H9 (cell line): ENCODE results near the gene TRMT1. TPM values are rescaled to one million over a fixed set of nuclear protein-coding genes. Genes with fewer than 3 reads are reported as not detected.

Experiments used
- DNase-seq: peaks from one replicate; pipeline ENCODE4 v3.0.0-alpha.2; 2017
- H2AFZ ChIP-seq: one replicate; pipeline ENCODE4 v1.6.1; 2013; ENCODE audit warnings: mild to moderate bottlenecking, low read length, control low read depth, moderate library complexity
- H2AK5ac ChIP-seq: 2 replicates; pipeline ENCODE4 v1.6.1; 2013; ENCODE audit warnings: low read length, control low read depth, mixed read lengths; ENCODE audit not compliant: insufficient read length
- H2BK120ac ChIP-seq: one replicate; pipeline ENCODE4 v1.6.1; 2013; ENCODE audit warnings: low read depth, mild to moderate bottlenecking, low read length, control low read depth, inconsistent platforms; ENCODE audit not compliant: poor library complexity, severe bottlenecking
- H2BK12ac ChIP-seq: 2 replicates; pipeline ENCODE4 v1.6.1; 2013; ENCODE audit warnings: low read length, control low read depth, mixed read lengths, low read depth; ENCODE audit not compliant: insufficient read length
- H2BK15ac ChIP-seq: 2 replicates; pipeline ENCODE4 v1.6.1; 2013; ENCODE audit warnings: low read depth, low read length, control low read depth
- H2BK20ac ChIP-seq: one replicate; pipeline ENCODE4 v1.6.1; 2013; ENCODE audit warnings: low read depth, mild to moderate bottlenecking, low read length, control low read depth, inconsistent platforms; ENCODE audit not compliant: poor library complexity, severe bottlenecking
- H2BK5ac ChIP-seq: 2 replicates; pipeline ENCODE4 v1.6.1; 2013; ENCODE audit warnings: low read length, control low read depth, mixed read lengths; ENCODE audit not compliant: insufficient read length
- H3K14ac ChIP-seq: 2 replicates; pipeline ENCODE4 v1.6.1; 2013; ENCODE audit warnings: low read length, control low read depth; ENCODE audit not compliant: insufficient read depth
- H3K18ac ChIP-seq: 2 replicates; pipeline ENCODE4 v1.6.1; 2013; ENCODE audit warnings: low read depth, mild to moderate bottlenecking, mixed read lengths, low read length, control low read depth; ENCODE audit not compliant: insufficient read length
- H3K23ac ChIP-seq: 2 replicates; pipeline ENCODE4 v1.6.1; 2013; ENCODE audit warnings: low read length, control low read depth, mixed read lengths, low read depth; ENCODE audit not compliant: insufficient read length
- H3K23me2 ChIP-seq: 2 replicates; pipeline ENCODE4 v1.6.1; 2013; ENCODE audit warnings: low read depth, mild to moderate bottlenecking, mixed read lengths, low read length, control low read depth; ENCODE audit not compliant: insufficient read length, poor library complexity, severe bottlenecking
- H3K27ac ChIP-seq: 2 replicates; pipeline ENCODE4 v1.5.1; 2013; ENCODE audit warnings: low read length, control low read depth, mixed read lengths, low read depth; ENCODE audit not compliant: insufficient read length
- H3K27me3 ChIP-seq: 2 replicates; pipeline ENCODE4 v1.6.1; 2013; ENCODE audit warnings: low read length, control low read depth, inconsistent platforms; ENCODE audit not compliant: insufficient read depth
- H3K4ac ChIP-seq: 2 replicates; pipeline ENCODE4 v1.6.1; 2013; ENCODE audit warnings: low read depth, mild to moderate bottlenecking, control low read depth, inconsistent platforms, low read length, moderate library complexity
- H3K4me1 ChIP-seq: 2 replicates; pipeline ENCODE4 v1.6.1; 2013; ENCODE audit warnings: low read length, control low read depth, inconsistent platforms; ENCODE audit not compliant: insufficient read depth
- H3K4me2 ChIP-seq: 2 replicates; pipeline ENCODE4 v1.6.1; 2013; ENCODE audit warnings: low read length, control low read depth, mixed read lengths; ENCODE audit not compliant: insufficient read length, insufficient read depth
- H3K56ac ChIP-seq: 2 replicates; pipeline ENCODE4 v1.6.1; 2013; ENCODE audit warnings: low read depth, mild to moderate bottlenecking, mixed read lengths, low read length, control low read depth; ENCODE audit not compliant: insufficient read length
- H3K79me1 ChIP-seq: 2 replicates; pipeline ENCODE4 v1.6.1; 2013; ENCODE audit warnings: low read depth, mild to moderate bottlenecking, moderate library complexity, low read length, control low read depth, inconsistent platforms; ENCODE audit not compliant: insufficient read depth, poor library complexity, severe bottlenecking
- H3K79me2 ChIP-seq: 2 replicates; pipeline ENCODE4 v1.6.1; 2013; ENCODE audit warnings: low read length, control low read depth, inconsistent platforms; ENCODE audit not compliant: insufficient read depth
- H3K9ac ChIP-seq: 2 replicates; pipeline ENCODE4 v1.6.1; 2013; ENCODE audit warnings: low read length, control low read depth, mixed read lengths; ENCODE audit not compliant: insufficient read length; ENCODE audit errors: extremely low read depth
- H3K9me3 ChIP-seq: one replicate; pipeline ENCODE4 v1.6.1; 2013; ENCODE audit warnings: low read depth, low read length, inconsistent platforms; ENCODE audit not compliant: control insufficient read depth
- H3T11ph ChIP-seq: one replicate; pipeline ENCODE4 v1.6.1; 2013; ENCODE audit warnings: mild to moderate bottlenecking, low read length, control low read depth, inconsistent platforms
- H4K20me1 ChIP-seq: one replicate; pipeline ENCODE4 v1.6.1; 2013; ENCODE audit not compliant: control insufficient read depth, insufficient read length, insufficient read depth
- H4K5ac ChIP-seq: 2 replicates; pipeline ENCODE4 v1.6.1; 2013; ENCODE audit warnings: low read depth, mild to moderate bottlenecking, mixed read lengths, low read length, control low read depth; ENCODE audit not compliant: insufficient read length
- H4K8ac ChIP-seq: replicated peaks from 2 replicates; pipeline ENCODE4 v1.6.1; 2013; ENCODE audit warnings: low read length, control low read depth, mixed read lengths, low read depth; ENCODE audit not compliant: insufficient read length
- H4K91ac ChIP-seq: 2 replicates; pipeline ENCODE4 v1.6.1; 2013; ENCODE audit warnings: low read depth, mild to moderate bottlenecking, moderate library complexity, mixed read lengths, low read length, control low read depth; ENCODE audit not compliant: insufficient read length
- H3K27ac Mint-ChIP-seq, 3 experiments: 2 replicates in 2 of 3; 3 replicates in 1 of 3; pipeline ENCODE4 v1.8.0; 2020 to 2021; ENCODE audit warnings: mixed read lengths in 3 of 3, mild to moderate bottlenecking in 1 of 3, moderate library complexity in 1 of 3
- H3K27me3 Mint-ChIP-seq: 2 replicates; pipeline ENCODE4 v1.8.0; 2021; ENCODE audit warnings: low read depth, mild to moderate bottlenecking, moderate library complexity, mixed read lengths
- H3K36me3 Mint-ChIP-seq, 3 experiments: 2 replicates in 2 of 3; 3 replicates in 1 of 3; pipeline ENCODE4 v1.8.0; 2020 to 2021; ENCODE audit warnings: low read depth in 3 of 3, mixed read lengths in 3 of 3; ENCODE audit not compliant: insufficient read depth in 1 of 3
- H3K4me1 Mint-ChIP-seq, 2 experiments: 2 replicates each; pipeline ENCODE4 v1.8.0; 2020; ENCODE audit warnings: mixed read lengths in 2 of 2
- H3K4me3 Mint-ChIP-seq, 2 experiments: 2 replicates in 1 of 2; 3 replicates in 1 of 2; pipeline ENCODE4 v1.8.0; 2020 to 2021; ENCODE audit warnings: mild to moderate bottlenecking in 2 of 2, mixed read lengths in 2 of 2, moderate library complexity in 1 of 2
- H3K9me3 Mint-ChIP-seq, 2 experiments: 2 replicates in 1 of 2; 3 replicates in 1 of 2; pipeline ENCODE4 v1.8.0; 2020; ENCODE audit warnings: mild to moderate bottlenecking in 2 of 2, mixed read lengths in 2 of 2, moderate library complexity in 1 of 2
- WGBS: extraction: QIAGEN DNeasy Blood & Tissue Kit; methylation state at CpG from one replicate; pipeline ENCODE4 v1.1.7; 2013; ENCODE audit warnings: missing lambda C conversion rate, low lambda C conversion rate, mixed read lengths; ENCODE audit not compliant: insufficient read length; ENCODE audit errors: extremely low coverage; 5-methylcytosine and 5-hydroxymethylcytosine counted together
- total RNA-seq: library from RNA; stranded (reverse); gene quantifications from 2 replicates; pipeline ENCODE4 v1.2.1, GENCODE V29; 2021
- TF ChIP-seq, protein P1 (sequence below): fragments of 200-600 bp; sonication (generic); conservative IDR thresholded peaks from 3 replicates; pipeline ENCODE4 v1.8.0; 2021; ENCODE audit warnings: antibody characterized with exemption, mild to moderate bottlenecking

The TRMT1 gene
- total RNA-seq, 1 experiment from 2014 or later, result 95.7 TPM

DNA sequence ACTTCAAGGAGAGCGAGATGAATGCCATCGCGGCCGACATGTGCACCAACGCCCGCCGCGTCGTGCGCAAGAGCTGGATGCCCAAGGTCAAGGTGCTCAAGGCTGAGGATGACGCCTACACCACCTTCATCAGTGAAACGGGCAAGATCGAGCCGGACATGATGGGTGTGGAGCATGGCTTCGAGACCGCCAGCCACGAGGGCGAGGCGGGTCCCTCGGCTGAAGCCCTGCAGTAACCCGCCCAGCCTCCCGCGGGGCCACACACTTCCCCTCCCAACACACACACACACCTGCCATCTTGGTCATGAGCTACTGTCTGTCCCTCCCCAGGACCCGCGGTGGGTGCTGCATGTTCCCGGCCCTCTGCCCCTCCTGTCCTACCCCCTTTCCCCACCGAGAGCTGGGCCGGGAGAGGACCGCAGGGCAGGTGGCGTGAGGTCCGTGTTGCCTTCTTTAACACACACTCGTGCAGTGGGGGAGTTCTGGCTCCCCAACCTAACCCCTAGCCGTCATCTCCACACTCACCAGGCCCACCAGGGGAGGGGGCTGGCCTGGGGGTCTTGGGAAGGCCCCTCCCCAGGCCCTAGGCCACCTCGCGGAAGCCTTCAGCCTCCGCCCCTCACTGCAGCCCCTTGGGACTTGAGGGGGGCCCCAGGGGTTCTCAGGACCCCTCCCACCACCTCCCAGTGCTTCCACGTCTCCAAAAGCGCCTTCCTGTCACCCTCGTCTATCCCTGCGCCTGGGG lies 21.8 kb upstream of the TRMT1 start:
- Histone ChIP-seq H3K18ac (no peak overlapping the region), H2BK20ac (no peak overlapping the region), H2BK12ac (no peak overlapping the region), H4K91ac (no peak overlapping the region), H4K20me1 (no peaks in the 10 kb centered on the region), H3K23ac (no peak overlapping the region), H3K27ac (no peak overlapping the region), H3K79me2 (peaks cover 1% of the 10 kb centered on the region; the same call in 1 of the 2 replicates), H3K79me1 (peaks cover 4% of the 10 kb centered on the region), H3T11ph (no peak overlapping the region), H3K9ac (no peak overlapping the region), H4K5ac (no peak overlapping the region), H3K27me3 (no peaks in the 10 kb centered on the region), H2BK15ac (no peak overlapping the region), H3K4ac (no peak overlapping the region), H2AK5ac (no peak overlapping the region), H3K23me2 (no peaks in the 10 kb centered on the region), H3K14ac (no peak overlapping the region), H2AFZ (no peak overlapping the region), H4K8ac (no peak overlapping the region), H3K9me3 (no peaks in the 10 kb centered on the region), H3K56ac (no peak overlapping the region), H2BK120ac (no peak overlapping the region), H2BK5ac (no peak overlapping the region), H3K4me1 (no peaks in the 10 kb centered on the region), H3K4me2 (no peak overlapping the region)
- no CpG with 5 or more reads among the region's 40 CpGs for WGBS
- DNase-seq, result no peak
- Mint-ChIP-seq H3K27ac (no peak overlapping the region; a peak in 2 of 7 replicates), H3K36me3 (peaks cover 19 to 62% (median 52%) of the 10 kb centered on the region in 3 experiments; a peak in 6 of 7 replicates), H3K4me3 (no peak overlapping the region), H3K27me3 (no peaks in the 10 kb centered on the region), H3K9me3 (no peaks in the 10 kb centered on the region), H3K4me1 (peaks cover 5 to 16% of the 10 kb centered on the region in 2 experiments; a peak in 3 of 4 replicates)
- TF ChIP-seq, protein P1, sequence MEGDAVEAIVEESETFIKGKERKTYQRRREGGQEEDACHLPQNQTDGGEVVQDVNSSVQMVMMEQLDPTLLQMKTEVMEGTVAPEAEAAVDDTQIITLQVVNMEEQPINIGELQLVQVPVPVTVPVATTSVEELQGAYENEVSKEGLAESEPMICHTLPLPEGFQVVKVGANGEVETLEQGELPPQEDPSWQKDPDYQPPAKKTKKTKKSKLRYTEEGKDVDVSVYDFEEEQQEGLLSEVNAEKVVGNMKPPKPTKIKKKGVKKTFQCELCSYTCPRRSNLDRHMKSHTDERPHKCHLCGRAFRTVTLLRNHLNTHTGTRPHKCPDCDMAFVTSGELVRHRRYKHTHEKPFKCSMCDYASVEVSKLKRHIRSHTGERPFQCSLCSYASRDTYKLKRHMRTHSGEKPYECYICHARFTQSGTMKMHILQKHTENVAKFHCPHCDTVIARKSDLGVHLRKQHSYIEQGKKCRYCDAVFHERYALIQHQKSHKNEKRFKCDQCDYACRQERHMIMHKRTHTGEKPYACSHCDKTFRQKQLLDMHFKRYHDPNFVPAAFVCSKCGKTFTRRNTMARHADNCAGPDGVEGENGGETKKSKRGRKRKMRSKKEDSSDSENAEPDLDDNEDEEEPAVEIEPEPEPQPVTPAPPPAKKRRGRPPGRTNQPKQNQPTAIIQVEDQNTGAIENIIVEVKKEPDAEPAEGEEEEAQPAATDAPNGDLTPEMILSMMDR, result no peak
